H1 (cell line): ENCODE results near the gene ONECUT2. TPM values are rescaled to one million over a fixed set of nuclear protein-coding genes. Genes with fewer than 3 reads are reported as not detected.

Experiments
- CTCF ChIA-PET: fragments of 300-600 bp; sonication (Branson Sonifier 250); formaldehyde crosslinking; loops from one replicate; lab custom pipeline; 2021; ENCODE audit not compliant: partially characterized antibody; lab: Charles Lee
- POLR2A ChIA-PET: fragments of 300-600 bp; sonication (Branson Sonifier 250); formaldehyde crosslinking; loops from one replicate; lab custom pipeline; 2021; ENCODE audit warnings: inconsistent platforms; ENCODE audit not compliant: partially characterized antibody; lab: Charles Lee
- DNase-seq, 2 experiments: peaks; one replicate each; pipeline versions ENCODE4 v3.0.0 to v3.0.0-alpha.2; 2010 to 2022; ENCODE audit warnings: low spot score in 2 of 2, low read depth in 1 of 2, mixed read lengths in 1 of 2
- FAIRE-seq: peaks from 2 replicates; lab custom pipeline; 2011; peaks lifted over from hg19 to GRCh38; lab: Jason Lieb, UNC
- H2AFZ ChIP-seq: 2 replicates; pipeline ENCODE4 v1.8.1; 2012; ENCODE audit warnings: low read length, inconsistent platforms
- H2AK5ac ChIP-seq: 2 replicates; pipeline ENCODE4 v1.6.1; 2013; ENCODE audit warnings: low read depth, low read length
- H2BK120ac ChIP-seq: replicated peaks from 2 replicates; pipeline ENCODE3; 2013; ENCODE audit warnings: low read depth, low read length, inconsistent platforms
- H2BK12ac ChIP-seq: 2 replicates; pipeline ENCODE4 v1.6.1; 2013; ENCODE audit warnings: low read depth, low read length
- H2BK15ac ChIP-seq: 2 replicates; pipeline ENCODE4 v1.6.1; 2013; ENCODE audit warnings: low read length
- H2BK20ac ChIP-seq: 2 replicates; pipeline ENCODE4 v1.6.1; 2013; ENCODE audit warnings: low read length
- H2BK5ac ChIP-seq: 2 replicates; pipeline ENCODE4 v1.6.1; 2013; ENCODE audit warnings: low read depth, low read length
- H3K14ac ChIP-seq: 2 replicates; pipeline ENCODE4 v1.6.1; 2013; ENCODE audit warnings: inconsistent platforms; ENCODE audit not compliant: insufficient read length
- H3K18ac ChIP-seq: 2 replicates; pipeline ENCODE4 v1.6.1; 2013; ENCODE audit warnings: low read length; ENCODE audit errors: extremely low read depth
- H3K23ac ChIP-seq: 2 replicates; pipeline ENCODE4 v1.6.1; 2013; ENCODE audit warnings: inconsistent platforms; ENCODE audit not compliant: insufficient read length
- H3K23me2 ChIP-seq: 2 replicates; pipeline ENCODE4 v1.6.1; 2013; ENCODE audit warnings: low read depth, low read length
- H3K27ac ChIP-seq: 2 replicates; pipeline ENCODE4 v1.6.1; 2011; ENCODE audit warnings: low read depth, low read length, inconsistent platforms
- H3K27me3 ChIP-seq, 4 experiments: replicated peaks in 1 of 4; 1 replicate in 1 of 4; 2 replicates in 3 of 4; pipeline versions ENCODE4 v1.6.1 to v1.8.1; 2011 to 2013; ENCODE audit warnings: low read length in 3 of 4, mild to moderate bottlenecking in 3 of 4, inconsistent platforms in 2 of 4, mixed read lengths in 2 of 4, moderate library complexity in 1 of 4; ENCODE audit not compliant: control insufficient read depth in 3 of 4, insufficient read depth in 3 of 4; ENCODE audit errors: extremely low read depth in 1 of 4
- H3K36me3 ChIP-seq, 4 experiments: 2 replicates each; pipeline versions ENCODE4 v1.6.1 to v1.8.1; 2011 to 2013; ENCODE audit warnings: mild to moderate bottlenecking in 4 of 4, low read length in 3 of 4, moderate library complexity in 2 of 4, control low read depth in 1 of 4, inconsistent platforms in 1 of 4; ENCODE audit not compliant: insufficient read depth in 4 of 4, control insufficient read depth in 2 of 4
- H3K4ac ChIP-seq: replicated peaks from 2 replicates; pipeline ENCODE3; 2013; ENCODE audit warnings: low read length, low read depth, mixed read lengths, inconsistent platforms; ENCODE audit not compliant: insufficient read length
- H3K4me1 ChIP-seq, 4 experiments: replicated peaks in 1 of 4; 1 replicate in 1 of 4; 2 replicates in 3 of 4; pipeline versions ENCODE4 v1.6.1 to v1.8.1; 2011 to 2013; ENCODE audit warnings: low read length in 3 of 4, inconsistent platforms in 2 of 4, mixed read lengths in 1 of 4; ENCODE audit not compliant: insufficient read depth in 4 of 4, control insufficient read depth in 3 of 4
- H3K4me2 ChIP-seq, 2 experiments: 2 replicates each; pipeline versions ENCODE4 v1.6.1 to v1.8.1; 2011 to 2013; ENCODE audit warnings: low read depth in 2 of 2, low read length in 2 of 2, control low read depth in 1 of 2, inconsistent platforms in 1 of 2, mild to moderate bottlenecking in 1 of 2; ENCODE audit not compliant: insufficient read depth in 1 of 2
- H3K4me3 ChIP-seq, 4 experiments: fragments of 200-600, 300-600 bp in 1 of 4; sonication (generic), shearing (Covaris generic), sonication (Bioruptor Twin) in 1 of 4; 2 replicates each; pipeline versions ENCODE4 v1.5.1 to v1.8.1; 2011 to 2016; ENCODE audit warnings: low read length in 4 of 4, low read depth in 3 of 4, control low read depth in 2 of 4, inconsistent platforms in 2 of 4, mild to moderate bottlenecking in 2 of 4, mixed read lengths in 1 of 4, moderate library complexity in 1 of 4; ENCODE audit not compliant: insufficient read depth in 2 of 4; ENCODE audit errors: extremely low read depth in 1 of 4
- H3K56ac ChIP-seq: replicated peaks from 2 replicates; pipeline ENCODE3; 2013; ENCODE audit warnings: low read depth, mild to moderate bottlenecking, mixed read lengths, low read length, inconsistent platforms; ENCODE audit not compliant: insufficient read length
- H3K79me1 ChIP-seq: 2 replicates; pipeline ENCODE4 v1.6.1; 2013; ENCODE audit warnings: low read depth, low read length, control low read depth
- H3K79me2 ChIP-seq, 2 experiments: 2 replicates each; pipeline versions ENCODE4 v1.6.1 to v1.8.1; 2012 to 2013; ENCODE audit warnings: low read length in 2 of 2, mild to moderate bottlenecking in 2 of 2, inconsistent platforms in 1 of 2; ENCODE audit not compliant: insufficient read depth in 2 of 2, control insufficient read depth in 1 of 2
- H3K9ac ChIP-seq, 4 experiments: replicated peaks in 1 of 4; 1 replicate in 1 of 4; 2 replicates in 3 of 4; pipeline versions ENCODE4 v1.6.1 to v1.8.1; 2011 to 2013; ENCODE audit warnings: low read depth in 3 of 4, low read length in 3 of 4, control low read depth in 2 of 4, mild to moderate bottlenecking in 2 of 4, moderate library complexity in 2 of 4, inconsistent platforms in 1 of 4; ENCODE audit errors: extremely low read depth in 1 of 4
- H3K9me3 ChIP-seq, 2 experiments: 2 replicates each; pipeline versions ENCODE4 v1.6.1 to v1.8.1; 2012 to 2013; ENCODE audit warnings: mild to moderate bottlenecking in 2 of 2, moderate library complexity in 2 of 2, control low read depth in 1 of 2, inconsistent platforms in 1 of 2, low read depth in 1 of 2, low read length in 1 of 2, mixed read lengths in 1 of 2; ENCODE audit not compliant: insufficient read depth in 2 of 2
- H4K20me1 ChIP-seq, 2 experiments: replicated peaks in 1 of 2; 2 replicates each; pipeline versions ENCODE3 to v1.8.1; 2011 to 2013; ENCODE audit warnings: inconsistent platforms in 2 of 2, low read length in 2 of 2, mild to moderate bottlenecking in 1 of 2; ENCODE audit not compliant: insufficient read depth in 2 of 2, control insufficient read depth in 1 of 2
- H4K5ac ChIP-seq: 2 replicates; pipeline ENCODE4 v1.6.1; 2013; ENCODE audit warnings: low read length, low read depth, mixed read lengths, inconsistent platforms; ENCODE audit not compliant: insufficient read length
- H4K8ac ChIP-seq: 2 replicates; pipeline ENCODE4 v1.8.0; 2013; ENCODE audit warnings: mild to moderate bottlenecking, moderate library complexity, low read length, inconsistent platforms; ENCODE audit not compliant: insufficient read depth; ENCODE audit errors: extremely low read depth
- H4K91ac ChIP-seq: replicated peaks from 2 replicates; pipeline ENCODE3; 2013; ENCODE audit warnings: low read length, mixed read lengths, inconsistent platforms; ENCODE audit not compliant: insufficient read length
- PHF8 ChIP-seq: fragments of 200-600 bp; sonication (generic); conservative IDR thresholded peaks from 2 replicates; pipeline ENCODE4 v1.7.1; 2012; ENCODE audit warnings: low read depth, mild to moderate bottlenecking, inconsistent platforms, low read length, moderate library complexity
- RNF2 ChIP-seq: fragments of 200-900, 300-1000 bp; sonication (generic); IDR thresholded peaks from 2 replicates; pipeline ENCODE4 v1.7.1; 2016; ENCODE audit warnings: borderline replicate concordance, low read depth, mild to moderate bottlenecking, antibody characterized with exemption, low read length; ENCODE audit not compliant: poor library complexity, severe bottlenecking; ENCODE audit errors: missing control alignments
- WGBS, 2 experiments: shearing (Covaris generic) in 1 of 2; methylation state at CpG; one replicate each; pipeline versions ENCODE4 v1.1.6 to v1.1.7; 2013 to 2015; ENCODE audit warnings: low lambda C conversion rate in 2 of 2, mixed read lengths in 2 of 2, inconsistent platforms in 1 of 2, low coverage in 1 of 2, missing lambda C conversion rate in 1 of 2; ENCODE audit not compliant: insufficient replicate concordance in 2 of 2, insufficient coverage in 1 of 2, insufficient read length in 1 of 2; ENCODE audit errors: extremely low coverage in 1 of 2, missing lambda C conversion rate in 1 of 2; 5-methylcytosine and 5-hydroxymethylcytosine counted together
- polyA plus RNA-seq, 7 experiments: library from polyadenylated mRNA; depleted of rRNA in 3 of 7; stranded (reverse) in 5 of 7; unstranded in 2 of 7; fragments of >200 nt in 5 of 7; fragments of 200-250 nt in 2 of 7; gene quantifications; 1 replicate in 5 of 7; 2 replicates in 1 of 7; 4 replicates in 1 of 7; pipeline versions ENCODE4 v1.2.1 to v1.2.3, GENCODE V29; 2011 to 2013; ENCODE audit warnings: missing spikeins in 2 of 7, mixed read lengths in 2 of 7
- total RNA-seq: library from RNA; stranded (reverse); fragmentation: NEBNext Ultra II Directional; extraction: Animal tissue kit (Norgen Biotek cat#: 25700); gene quantifications from 2 replicates; pipeline ENCODE4 v1.2.1, GENCODE V29; 2021

ONECUT2 gene
- total and polyA plus RNA-seq, 2 of the 8 experiments (the other 6 are each of a cell fraction or from before 2014, with no cell fraction given) = 0.38 to 1.9 TPM

- H3K56ac ChIP-seq = no peak overlapping the region
- H3K23ac ChIP-seq = no peak overlapping the region
- no peaks in the 10 kb centered on the region for H3K79me1 ChIP-seq
- no peak overlapping the region for H2AK5ac ChIP-seq
- H3K14ac ChIP-seq = no peak overlapping the region
- H3K18ac ChIP-seq = no peak overlapping the region
- 6% methylated on average over 12 of the region's 12 CpGs; no CpG with 5 or more reads in 1 of the 2 experiments for WGBS, 2 experiments
- TF ChIP-seq PHF8 (no peak), RNF2 (peak; percentile 85)
- no peak for DNase-seq
- H2BK5ac ChIP-seq = no peak overlapping the region
- no peak overlapping the region for H4K5ac ChIP-seq
- peaks cover 61 to 91% (median 76%) of the 10 kb centered on the region in 4 experiments for H3K27me3 ChIP-seq
- H4K91ac ChIP-seq = no peak overlapping the region
- peak overlapping the region in 1 of 4 experiments; percentile 73; a peak in 2 of 8 replicates for H3K4me3 ChIP-seq
- H3K9me3 ChIP-seq = no peaks in the 10 kb centered on the region
- peaks cover 6 to 11% of the 10 kb centered on the region in 2 experiments for H4K20me1 ChIP-seq
- H2BK20ac ChIP-seq = no peak overlapping the region
- H3K4me1 ChIP-seq = peaks cover 11 to 40% (median 22%) of the 10 kb centered on the region in 4 experiments
- peaks cover 0 to 13% (median 0%) of the 10 kb centered on the region in 4 experiments; a peak in 1 of 8 replicates for H3K36me3 ChIP-seq
- H2BK12ac ChIP-seq = no peak overlapping the region
- no peak for FAIRE-seq
- H3K4ac ChIP-seq = no peak overlapping the region
- H3K27ac ChIP-seq = no peak overlapping the region
- no peak overlapping the region for H4K8ac ChIP-seq
- no peak overlapping the region for H3K9ac ChIP-seq
- peaks cover 29% of the 10 kb centered on the region for H3K23me2 ChIP-seq
- POLR2A ChIA-PET = interaction anchor here (0.9 to 3.5 kb wide), 3 partner anchors 9 to 77 kb away, joined by 3 to 18 read pairs (median 3); no protein-coding TSS in a partner anchor
- H2BK15ac ChIP-seq = no peak overlapping the region
- H3K4me2 ChIP-seq = peak overlapping the region; percentile 73 to 75; a peak in 3 of 4 replicates
- CTCF ChIA-PET = interaction anchor here (0.6 to 3.2 kb wide), 4 partner anchors 7 to 439 kb away, joined by 3 to 17 read pairs (median 4); no protein-coding TSS in a partner anchor
- no peaks in the 10 kb centered on the region for H3K79me2 ChIP-seq
- H2AFZ ChIP-seq = no peak overlapping the region
- H2BK120ac ChIP-seq = no peak overlapping the region
These were observed 3.6 kb upstream of the ONECUT2 start for GRCh38 chr18:57431467-57432080.
